ENCODE measurements around the gene WBP2NL.

The WBP2NL gene

DNA sequence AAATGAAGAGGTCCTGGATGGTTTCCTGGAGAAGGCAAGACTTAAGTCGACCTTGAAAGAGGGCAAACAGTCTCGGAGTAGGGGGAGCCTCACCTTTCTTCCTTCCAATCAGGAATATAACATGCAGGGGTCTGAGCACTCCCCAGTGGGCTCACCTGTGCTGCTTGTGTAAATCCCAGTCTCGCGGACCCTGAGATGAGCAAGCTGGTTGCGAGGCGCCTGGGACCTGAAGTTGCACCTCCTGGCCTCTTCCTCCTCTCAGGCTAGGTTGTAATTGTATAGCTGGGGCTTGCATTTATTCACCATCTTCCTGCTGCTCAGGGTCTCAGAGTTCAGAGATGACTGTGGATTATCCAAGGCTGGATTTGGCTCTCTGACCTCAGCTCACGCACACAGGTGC is 7.5 kb upstream of the WBP2NL start:
- Histone ChIP-seq H3K4me1 (ENCODE audit: control insufficient read depth, low read length) (no peaks in the 10 kb centered on the region), H3F3A (ENCODE audit: control insufficient read depth, insufficient read depth) (no peaks in the 10 kb centered on the region), H3K27me3 (ENCODE audit: control insufficient read depth, low read length) (peaks cover 24% of the 10 kb centered on the region; the same call in 1 of the 2 replicates), H3K9me3 (ENCODE audit: control insufficient read depth, insufficient read depth, low read length) (no peaks in the 10 kb centered on the region), H3K4me3 (ENCODE audit: low read length) (no peak overlapping the region), H3K79me2 (ENCODE audit: control insufficient read depth, low read length) (no peaks in the 10 kb centered on the region), H3K9me2 (replicated peaks; ENCODE audit: control insufficient read depth, low read length) (no peaks in the 10 kb centered on the region), H3K27ac (ENCODE audit: low read depth, low read length) (no peak overlapping the region), H3K36me3 (ENCODE audit: control insufficient read depth, low read length) (no peaks in the 10 kb centered on the region), H4K20me1 (ENCODE audit: control insufficient read depth, insufficient read depth, low read depth, low read length) (no peaks in the 10 kb centered on the region), H3K4me2 (ENCODE audit: low read length) (no peak overlapping the region)
- TF ChIP-seq EZH2phosphoT487 (IDR thresholded peaks at IDR 0.05; ENCODE audit: borderline replicate concordance, low read length), result no peak
- TF ChIP-seq, protein P1, sequence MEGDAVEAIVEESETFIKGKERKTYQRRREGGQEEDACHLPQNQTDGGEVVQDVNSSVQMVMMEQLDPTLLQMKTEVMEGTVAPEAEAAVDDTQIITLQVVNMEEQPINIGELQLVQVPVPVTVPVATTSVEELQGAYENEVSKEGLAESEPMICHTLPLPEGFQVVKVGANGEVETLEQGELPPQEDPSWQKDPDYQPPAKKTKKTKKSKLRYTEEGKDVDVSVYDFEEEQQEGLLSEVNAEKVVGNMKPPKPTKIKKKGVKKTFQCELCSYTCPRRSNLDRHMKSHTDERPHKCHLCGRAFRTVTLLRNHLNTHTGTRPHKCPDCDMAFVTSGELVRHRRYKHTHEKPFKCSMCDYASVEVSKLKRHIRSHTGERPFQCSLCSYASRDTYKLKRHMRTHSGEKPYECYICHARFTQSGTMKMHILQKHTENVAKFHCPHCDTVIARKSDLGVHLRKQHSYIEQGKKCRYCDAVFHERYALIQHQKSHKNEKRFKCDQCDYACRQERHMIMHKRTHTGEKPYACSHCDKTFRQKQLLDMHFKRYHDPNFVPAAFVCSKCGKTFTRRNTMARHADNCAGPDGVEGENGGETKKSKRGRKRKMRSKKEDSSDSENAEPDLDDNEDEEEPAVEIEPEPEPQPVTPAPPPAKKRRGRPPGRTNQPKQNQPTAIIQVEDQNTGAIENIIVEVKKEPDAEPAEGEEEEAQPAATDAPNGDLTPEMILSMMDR (IDR thresholded peaks at IDR 0.05; ENCODE audit: low read depth, low read length, poor library complexity, severe bottlenecking), result no peak

DNA sequence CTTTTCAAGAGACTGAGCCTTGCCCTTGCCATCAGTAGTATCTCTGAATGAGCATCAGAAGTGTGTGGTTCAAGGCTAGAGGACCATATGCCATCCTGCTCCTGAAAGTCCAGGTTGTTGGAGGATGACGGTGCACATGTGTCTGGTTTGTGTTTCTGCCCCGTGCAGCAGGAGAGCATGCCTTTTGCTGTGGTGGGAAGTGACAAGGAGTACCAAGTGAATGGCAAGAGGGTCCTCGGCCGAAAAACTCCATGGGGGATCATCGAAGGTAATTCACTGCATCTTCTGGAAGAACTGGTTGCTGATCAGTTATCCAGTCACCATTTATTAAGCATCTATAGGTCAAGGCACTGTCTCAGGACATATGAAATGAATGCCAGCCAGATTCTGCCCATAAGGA is 6.1 kb upstream of the WBP2NL start:
- no peaks in the 10 kb centered on the region for H3F3A ChIP-seq (ENCODE audit: control insufficient read depth, insufficient read depth)
- no peaks in the 10 kb centered on the region for H3K9me3 ChIP-seq (ENCODE audit: control insufficient read depth, insufficient read depth, low read length)
- no peak overlapping the region for H3K27ac ChIP-seq (ENCODE audit: low read depth, low read length)
- H3K9me2 ChIP-seq (replicated peaks; ENCODE audit: control insufficient read depth, low read length), result no peaks in the 10 kb centered on the region
- H3K4me2 ChIP-seq (ENCODE audit: low read length), result no peak overlapping the region
- peaks cover 31% of the 10 kb centered on the region for H3K27me3 ChIP-seq (ENCODE audit: control insufficient read depth, low read length)
- H3K79me2 ChIP-seq (ENCODE audit: control insufficient read depth, low read length), result no peaks in the 10 kb centered on the region
- TF ChIP-seq, protein P1 (IDR thresholded peaks at IDR 0.05; ENCODE audit: low read depth, low read length, poor library complexity, severe bottlenecking), result no peak
- TF ChIP-seq EZH2phosphoT487 (IDR thresholded peaks at IDR 0.05; ENCODE audit: borderline replicate concordance, low read length), result no peak
- no peaks in the 10 kb centered on the region for H4K20me1 ChIP-seq (ENCODE audit: control insufficient read depth, insufficient read depth, low read depth, low read length)
- H3K4me1 ChIP-seq (ENCODE audit: control insufficient read depth, low read length), result no peaks in the 10 kb centered on the region
- no peak overlapping the region for H3K4me3 ChIP-seq (ENCODE audit: low read length)
- no peaks in the 10 kb centered on the region for H3K36me3 ChIP-seq (ENCODE audit: control insufficient read depth, low read length)

DNA sequence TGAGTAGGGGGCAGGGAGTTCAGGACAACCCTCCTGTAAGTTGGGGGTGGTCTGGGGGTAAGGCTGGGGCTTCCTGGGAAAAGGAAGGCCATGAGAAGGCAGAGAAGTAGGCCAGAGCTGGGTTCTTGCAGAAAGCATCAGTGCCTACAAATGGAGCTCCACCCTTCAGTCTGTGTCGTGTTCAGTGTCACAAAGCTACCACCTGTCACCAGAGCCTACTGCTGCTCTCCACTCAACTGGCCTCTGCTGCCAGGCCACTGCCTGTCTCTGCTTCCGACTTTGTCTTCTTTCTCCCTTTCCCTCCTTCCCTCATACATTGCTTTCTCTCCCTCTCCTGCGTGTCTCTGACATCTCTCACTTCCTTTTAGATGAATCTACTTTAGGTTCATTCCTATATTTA is 3.4 kb upstream of the WBP2NL start:
- no peaks in the 10 kb centered on the region for H3K9me3 ChIP-seq (ENCODE audit: control insufficient read depth, insufficient read depth, low read length)
- H3K4me1 ChIP-seq (ENCODE audit: control insufficient read depth, low read length), result no peaks in the 10 kb centered on the region
- no peaks in the 10 kb centered on the region for H3K9me2 ChIP-seq (replicated peaks; ENCODE audit: control insufficient read depth, low read length)
- H4K20me1 ChIP-seq (ENCODE audit: control insufficient read depth, insufficient read depth, low read depth, low read length), result no peaks in the 10 kb centered on the region
- no peak for TF ChIP-seq EZH2phosphoT487 (IDR thresholded peaks at IDR 0.05; ENCODE audit: borderline replicate concordance, low read length)
- TF ChIP-seq, protein P1 (IDR thresholded peaks at IDR 0.05; ENCODE audit: low read depth, low read length, poor library complexity, severe bottlenecking), result no peak
- H3K36me3 ChIP-seq (ENCODE audit: control insufficient read depth, low read length), result no peaks in the 10 kb centered on the region
- peaks cover 32% of the 10 kb centered on the region for H3K27me3 ChIP-seq (ENCODE audit: control insufficient read depth, low read length)
- no peak overlapping the region for H3K4me2 ChIP-seq (ENCODE audit: low read length)
- H3K27ac ChIP-seq (ENCODE audit: low read depth, low read length), result no peak overlapping the region
- no peaks in the 10 kb centered on the region for H3K79me2 ChIP-seq (ENCODE audit: control insufficient read depth, low read length)
- H3K4me3 ChIP-seq (ENCODE audit: low read length), result no peak overlapping the region
- no peaks in the 10 kb centered on the region for H3F3A ChIP-seq (ENCODE audit: control insufficient read depth, insufficient read depth)

DNA sequence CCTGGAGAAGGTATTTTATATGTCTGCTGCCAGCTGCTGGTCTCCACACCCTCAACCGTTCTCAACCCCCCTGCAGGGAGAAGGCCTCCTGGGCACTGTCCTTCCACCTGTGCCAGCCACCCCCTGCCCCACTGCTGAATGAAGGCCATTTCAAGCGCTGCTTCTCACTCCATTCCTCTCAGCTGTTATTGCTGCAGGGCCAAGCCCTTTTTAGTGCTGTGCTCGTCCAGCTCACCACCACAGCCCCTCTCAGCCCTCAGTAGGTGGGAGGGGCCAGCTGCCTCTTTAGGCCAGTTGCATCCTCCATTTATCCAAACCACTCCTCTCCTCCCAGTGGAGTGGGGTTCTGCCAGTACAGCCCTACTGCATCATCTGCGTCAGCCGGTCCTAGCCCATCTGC is 1.8 kb upstream of the WBP2NL start:
- no peak overlapping the region for H3K4me2 ChIP-seq (ENCODE audit: low read length)
- H3K9me2 ChIP-seq (replicated peaks; ENCODE audit: control insufficient read depth, low read length), result no peaks in the 10 kb centered on the region
- H3K36me3 ChIP-seq (ENCODE audit: control insufficient read depth, low read length), result no peaks in the 10 kb centered on the region
- H3K79me2 ChIP-seq (ENCODE audit: control insufficient read depth, low read length), result no peaks in the 10 kb centered on the region
- H3K4me1 ChIP-seq (ENCODE audit: control insufficient read depth, low read length), result no peaks in the 10 kb centered on the region
- H3F3A ChIP-seq (ENCODE audit: control insufficient read depth, insufficient read depth), result no peaks in the 10 kb centered on the region
- no peak overlapping the region for H3K27ac ChIP-seq (ENCODE audit: low read depth, low read length)
- H3K4me3 ChIP-seq (ENCODE audit: low read length), result no peak overlapping the region
- TF ChIP-seq, protein P1 (IDR thresholded peaks at IDR 0.05; ENCODE audit: low read depth, low read length, poor library complexity, severe bottlenecking), result no peak
- TF ChIP-seq EZH2phosphoT487 (IDR thresholded peaks at IDR 0.05; ENCODE audit: borderline replicate concordance, low read length), result no peak
- no peaks in the 10 kb centered on the region for H3K9me3 ChIP-seq (ENCODE audit: control insufficient read depth, insufficient read depth, low read length)
- peaks cover 37% of the 10 kb centered on the region for H3K27me3 ChIP-seq (ENCODE audit: control insufficient read depth, low read length)
- H4K20me1 ChIP-seq (ENCODE audit: control insufficient read depth, insufficient read depth, low read depth, low read length), result no peaks in the 10 kb centered on the region
